Activated CD8-positive, alpha-beta memory T cell treated with anti-CD3 and anti-CD28 coated beads for 36 hours (primary cell): Measurements from ENCODE around the gene AMBP. TPM values are rescaled to one million over a fixed set of nuclear protein-coding genes. Genes with fewer than 3 reads are reported as not detected.

Source experiments
- CTCF ChIA-PET: fragments of 350-600 bp; sonication (Branson Sonifier 250); formaldehyde crosslinking; loops from one replicate; lab custom pipeline; 2021; ENCODE audit warnings: antibody characterized with exemption; lab: Charles Lee
- POLR2A ChIA-PET: fragments of 350-600 bp; sonication (Branson Sonifier 250); formaldehyde crosslinking; loops from one replicate; lab custom pipeline; 2021; ENCODE audit warnings: antibody characterized with exemption; lab: Charles Lee
- total RNA-seq, 2 experiments: library from RNA; stranded (reverse); gene quantifications; one replicate each; pipeline ENCODE4 v1.2.3, GENCODE V29; 2021

AMBP gene
- total RNA-seq, 2 experiments from 2014 or later, result not detected

- POLR2A ChIA-PET, result no interaction called here
- CTCF ChIA-PET, result no interaction called here
Measured at GRCh38 chr9:114027159-114027862, 50.8 kb downstream of the AMBP start.

- ChIA-PET CTCF (no interaction called here), POLR2A (no interaction called here)
Measured at GRCh38 chr9:114026335-114026734, 51.8 kb downstream of the AMBP start.

GRCh38 chr9:114025760-114026159 is 52.3 kb downstream of the AMBP start:
- CTCF ChIA-PET, result interaction anchor here (0.6 kb wide), 1 partner anchor 201 kb away, joined by 3 read pairs; no protein-coding TSS in a partner anchor
- POLR2A ChIA-PET, result no interaction called here

DNA sequence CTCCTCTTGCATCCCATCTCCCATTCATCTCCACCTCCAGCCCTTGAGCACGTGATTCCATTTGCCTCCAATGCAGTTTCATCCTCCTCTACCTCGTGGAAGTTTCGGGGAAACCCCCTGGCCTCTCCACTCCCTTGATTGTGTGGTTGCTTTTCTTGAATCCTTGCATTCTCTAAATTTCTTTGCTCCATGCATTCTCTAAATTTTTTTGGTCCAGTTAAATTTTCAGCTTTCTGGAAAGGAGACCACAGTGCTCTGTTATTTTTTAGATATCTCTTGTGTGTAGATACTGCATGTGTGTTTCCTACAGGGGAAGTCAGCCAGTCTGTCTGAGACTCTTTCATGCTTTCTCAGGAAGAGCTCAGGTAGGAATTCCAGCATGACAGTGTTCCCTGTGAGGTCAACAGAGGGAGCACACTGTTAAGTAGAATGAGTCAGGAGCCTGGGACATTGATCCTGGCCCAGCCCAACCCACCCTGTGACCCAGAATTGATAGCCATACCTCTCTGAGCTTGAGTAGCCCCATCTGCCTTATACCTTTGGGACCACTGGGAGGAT is 52.8 kb downstream of the AMBP start:
- CTCF ChIA-PET, result interaction anchor here (0.6 kb wide), 1 partner anchor 200 kb away, joined by 3 read pairs; no protein-coding TSS in a partner anchor
- POLR2A ChIA-PET, result no interaction called here

DNA sequence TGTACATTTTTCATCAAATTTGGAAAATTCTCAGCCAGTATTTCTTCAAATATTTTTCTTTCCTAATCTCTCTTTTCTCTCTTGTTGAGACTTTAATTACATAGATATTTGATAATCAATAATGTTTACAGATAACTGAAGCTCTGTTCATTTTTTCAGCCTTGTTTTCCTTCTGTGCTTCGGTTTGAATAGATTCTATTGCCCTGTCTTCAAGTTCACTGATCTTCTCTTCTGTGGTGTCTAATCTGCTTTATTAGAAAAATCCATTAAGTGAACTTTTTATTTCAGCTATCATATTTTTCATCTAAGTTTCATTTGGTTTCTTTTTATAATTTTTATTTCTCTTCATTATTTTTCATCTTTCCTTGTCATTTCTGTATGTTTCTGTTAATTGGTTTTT is 54.1 kb downstream of the AMBP start:
- ChIA-PET POLR2A (no interaction called here), CTCF (no interaction called here)

GRCh38 chr9:114021578-114021977 is 56.5 kb downstream of the AMBP start:
- POLR2A ChIA-PET, result no interaction called here
- CTCF ChIA-PET, result no interaction called here

GRCh38 chr9:114017741-114018715 is 60.1 kb downstream of the AMBP start:
- CTCF ChIA-PET, result no interaction called here
- POLR2A ChIA-PET, result no interaction called here

- ChIA-PET CTCF (no interaction called here), POLR2A (no interaction called here)
Measured at GRCh38 chr9:114016629-114017423, 61.3 kb downstream of the AMBP start.

- ChIA-PET POLR2A (no interaction called here), CTCF (no interaction called here)
Measured at GRCh38 chr9:114016101-114016500, 62.0 kb downstream of the AMBP start.

- CTCF ChIA-PET, result no interaction called here
- POLR2A ChIA-PET, result no interaction called here
Measured at GRCh38 chr9:114015607-114016006, 62.5 kb downstream of the AMBP start.

- ChIA-PET POLR2A (no interaction called here), CTCF (no interaction called here)
Measured at GRCh38 chr9:114014044-114014443, 64.1 kb downstream of the AMBP start.

DNA sequence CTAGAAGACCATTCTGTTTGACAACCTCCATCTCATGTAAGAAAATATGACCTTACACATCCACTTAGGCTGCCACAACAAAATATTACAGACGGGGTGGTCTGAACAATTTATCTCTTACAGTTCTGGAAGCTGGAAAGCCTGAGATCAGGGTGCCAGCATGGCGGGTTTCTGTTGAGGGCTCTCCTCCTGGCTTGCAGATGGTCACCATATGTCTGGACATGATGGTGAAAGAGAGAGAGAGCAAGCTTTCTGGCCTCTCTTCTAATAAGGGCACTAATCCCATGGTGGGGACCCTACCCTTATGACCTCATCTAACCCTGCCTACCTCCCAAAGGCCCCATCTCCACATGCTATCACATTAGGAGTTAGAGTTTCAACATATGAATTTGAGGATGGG is 66.0 kb downstream of the AMBP start:
- ChIA-PET CTCF (no interaction called here), POLR2A (no interaction called here)

DNA sequence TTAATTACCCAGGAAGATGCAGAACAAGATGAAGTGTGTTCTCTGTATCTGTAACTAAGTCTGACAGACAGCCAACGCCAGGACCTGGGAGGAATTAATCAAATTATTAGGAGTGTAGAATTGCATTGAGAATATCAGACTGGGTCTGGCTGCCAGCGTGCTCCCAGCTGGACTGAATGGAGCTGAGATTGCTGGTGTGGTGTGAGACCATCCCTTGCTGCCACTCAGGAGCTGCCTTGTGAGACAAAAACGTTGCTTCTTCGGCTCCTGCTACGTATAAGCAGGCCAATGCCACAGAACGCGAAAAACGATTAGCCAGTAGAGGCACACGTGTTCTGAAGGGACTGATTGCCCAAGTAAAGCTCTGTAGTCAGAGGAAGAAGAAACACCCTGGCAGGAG is 66.8 kb downstream of the AMBP start:
- CTCF ChIA-PET, result no interaction called here
- POLR2A ChIA-PET, result no interaction called here

Other genes with a start within 250 kb of the AMBP start
- under 1 TPM; 0.36 TPM for gene ZNF618, start 202.0 kb downstream of the AMBP start, total RNA-seq
- not detected for gene KIF12, start 21.0 kb upstream of the AMBP start, total RNA-seq
- 1 to 10 TPM; 2.9 to 3.2 TPM for gene COL27A1, start 77.2 kb upstream of the AMBP start, total RNA-seq
- gene ORM1, start 244.8 kb upstream of the AMBP start, total RNA-seq, result not detected